CD14-positive monocyte (primary cell): Measurements from ENCODE around the gene SPON1. TPM values are rescaled to one million over a fixed set of nuclear protein-coding genes. Genes with fewer than 3 reads are reported as not detected.

ENCODE experiments used
- DNase-seq, 3 donors: peaks; one replicate each; pipeline ENCODE4 v3.0.0-alpha.2; 2011 to 2022
- H2AFZ ChIP-seq: 2 replicates; pipeline ENCODE4 v1.6.0; 2012; ENCODE audit warnings: mild to moderate bottlenecking, low read depth, low read length, inconsistent platforms; ENCODE audit not compliant: insufficient read depth, poor library complexity, severe bottlenecking
- H3K27ac ChIP-seq, 2 donors: 1 replicate in 1 of 2; 2 replicates in 1 of 2; pipeline ENCODE4 v1.5.1; 2012 to 2013; ENCODE audit warnings: low read length in 2 of 2, control low read depth in 1 of 2, inconsistent platforms in 1 of 2, low read depth in 1 of 2, mild to moderate bottlenecking in 1 of 2
- H3K27me3 ChIP-seq, 2 donors: one replicate each; pipeline versions ENCODE4 v1.6.0 to v1.6.1; 2011 to 2013; ENCODE audit warnings: low read length in 2 of 2; ENCODE audit not compliant: control insufficient read depth in 2 of 2, insufficient read depth in 2 of 2
- H3K36me3 ChIP-seq, 2 donors: replicated peaks in 1 of 2; 1 replicate in 1 of 2; 2 replicates in 1 of 2; pipeline versions ENCODE4 v1.5.1 to v1.6.1; 2012 to 2013; ENCODE audit warnings: low read length in 2 of 2, control low read depth in 1 of 2, inconsistent platforms in 1 of 2, mild to moderate bottlenecking in 1 of 2; ENCODE audit not compliant: insufficient read depth in 2 of 2, control insufficient read depth in 1 of 2
- H3K4me1 ChIP-seq, 2 donors: 1 replicate in 1 of 2; 2 replicates in 1 of 2; pipeline versions ENCODE4 v1.5.1 to v1.6.1; 2012 to 2013; ENCODE audit warnings: low read length in 2 of 2, control low read depth in 1 of 2, inconsistent platforms in 1 of 2, mild to moderate bottlenecking in 1 of 2, moderate library complexity in 1 of 2; ENCODE audit not compliant: insufficient read depth in 2 of 2, control insufficient read depth in 1 of 2
- H3K4me2 ChIP-seq: replicated peaks from 2 replicates; pipeline ENCODE3; 2012; ENCODE audit warnings: low read length, moderate library complexity, mild to moderate bottlenecking; ENCODE audit not compliant: poor library complexity, severe bottlenecking; ENCODE audit errors: extremely low read depth
- H3K4me3 ChIP-seq, 3 experiments: fragments of 200-600 bp in 1 of 3; sonication (generic) in 1 of 3; replicated peaks in 1 of 3; 1 replicate in 2 of 3; 2 replicates in 1 of 3; pipeline ENCODE4 v1.5.1; 2011 to 2013; ENCODE audit warnings: low read length in 3 of 3, mild to moderate bottlenecking in 3 of 3, control low read depth in 2 of 3, low read depth in 2 of 3, inconsistent platforms in 1 of 3, moderate library complexity in 1 of 3
- H3K79me2 ChIP-seq: 2 replicates; pipeline ENCODE4 v1.6.0; 2012; ENCODE audit warnings: mild to moderate bottlenecking, control low read depth, inconsistent platforms, low read length, moderate library complexity; ENCODE audit not compliant: insufficient read depth
- H3K9ac ChIP-seq: 2 replicates; pipeline ENCODE4 v1.6.0; 2017; ENCODE audit warnings: low read length, mild to moderate bottlenecking; ENCODE audit not compliant: insufficient read depth, poor library complexity, severe bottlenecking
- H3K9me3 ChIP-seq, 2 donors: replicated peaks in 1 of 2; 1 replicate in 1 of 2; 2 replicates in 1 of 2; pipeline versions ENCODE4 v1.5.1 to v1.6.1; 2012 to 2013; ENCODE audit warnings: low read length in 2 of 2, control low read depth in 1 of 2; ENCODE audit not compliant: control insufficient read depth in 1 of 2, insufficient read depth in 1 of 2
- H4K20me1 ChIP-seq: 2 replicates; pipeline ENCODE4 v1.6.0; 2012; ENCODE audit warnings: mild to moderate bottlenecking, low read length, control low read depth, moderate library complexity; ENCODE audit not compliant: insufficient read depth
- H3K27ac Mint-ChIP-seq, 7 donors: one replicate each; pipeline ENCODE4 v1.8.0; 2020; ENCODE audit warnings: mild to moderate bottlenecking in 7 of 7, mixed read lengths in 7 of 7, moderate library complexity in 6 of 7, inconsistent platforms in 2 of 7
- H3K27me3 Mint-ChIP-seq, 3 donors: one replicate each; pipeline ENCODE4 v1.8.0; 2021 to 2022; ENCODE audit warnings: low read depth in 3 of 3, mild to moderate bottlenecking in 3 of 3, mixed read lengths in 3 of 3, moderate library complexity in 3 of 3, inconsistent platforms in 1 of 3
- H3K36me3 Mint-ChIP-seq, 2 donors: one replicate each; pipeline ENCODE4 v1.8.0; 2020; ENCODE audit warnings: mixed read lengths in 2 of 2, inconsistent platforms in 1 of 2, mild to moderate bottlenecking in 1 of 2
- H3K4me1 Mint-ChIP-seq: one replicate; pipeline ENCODE4 v1.8.0; 2020; ENCODE audit warnings: mild to moderate bottlenecking, mixed read lengths
- H3K4me3 Mint-ChIP-seq, 2 donors: one replicate each; pipeline ENCODE4 v1.8.0; 2020; ENCODE audit warnings: mild to moderate bottlenecking in 2 of 2, mixed read lengths in 2 of 2, moderate library complexity in 1 of 2
- H3K9me3 Mint-ChIP-seq, 7 donors: one replicate each; pipeline ENCODE4 v1.8.0; 2020 to 2022; ENCODE audit warnings: mixed read lengths in 7 of 7, mild to moderate bottlenecking in 6 of 7, moderate library complexity in 6 of 7, inconsistent platforms in 2 of 7
- WGBS: methylation state at CpG from one replicate; pipeline ENCODE4 v1.1.5; 2013; ENCODE audit warnings: missing lambda C conversion rate; ENCODE audit not compliant: insufficient coverage; 5-methylcytosine and 5-hydroxymethylcytosine counted together
- intact Hi-C, 2 donors: fragments of 100-400 bp; cut with micrococcal nuclease; formaldehyde crosslinking; loops; one replicate each; pipeline versions ENCODE4 v1.15.0 to v1.15.1; 2023
- polyA plus RNA-seq, 3 donors: library from polyadenylated mRNA; depleted of rRNA in 1 of 3; unstranded in 2 of 3; stranded (reverse) in 1 of 3; fragments of 300-500 nt in 2 of 3; fragments of >200 nt in 1 of 3; fragmentation: Illumina TruSeq in 2 of 3; gene quantifications; 1 replicate in 2 of 3; 2 replicates in 1 of 3; pipeline ENCODE4 v1.2.3, GENCODE V29; 2012 to 2021
- TF ChIP-seq, protein P1 (sequence below): fragments of 200-600 bp; IDR thresholded peaks from one replicate; pipeline ENCODE4 v1.8.0; 2022; ENCODE audit warnings: antibody characterized with exemption, mild to moderate bottlenecking

The SPON1 gene
- polyA plus RNA-seq, 3 donors: not detected

DNA sequence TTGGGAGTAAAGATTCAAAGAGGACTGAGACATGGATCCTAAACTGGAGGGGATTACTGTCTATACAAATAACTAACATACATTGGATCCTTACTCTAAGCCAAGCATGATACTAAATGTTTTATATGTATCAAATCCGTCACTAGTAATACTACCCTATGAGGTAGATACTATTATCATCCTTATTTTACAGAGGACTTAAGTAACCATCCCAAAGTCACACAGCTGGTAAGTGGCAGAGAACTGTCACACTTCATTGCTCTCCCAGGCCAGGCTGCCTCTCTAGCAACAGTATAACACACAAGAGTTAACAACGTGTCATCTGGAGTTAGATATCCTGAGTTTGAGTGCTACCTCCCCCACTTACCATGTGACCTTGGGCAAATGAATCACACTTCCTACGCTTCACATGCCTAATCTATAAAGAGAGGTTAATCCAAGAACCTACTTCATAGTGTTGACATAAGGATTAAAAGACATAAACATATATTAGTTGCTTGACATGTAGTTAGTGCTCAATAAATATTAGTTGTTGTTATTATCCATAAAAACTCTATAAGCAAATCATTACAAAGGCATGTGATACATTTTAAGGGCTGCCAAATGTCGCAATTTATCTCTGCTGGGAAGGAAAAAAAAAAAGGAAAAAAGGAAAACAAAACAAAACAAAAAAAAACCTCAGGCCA, 33.8 kb upstream of the SPON1 start:
- H4K20me1 ChIP-seq: no peaks in the 10 kb centered on the region
- WGBS: no CpG with 5 or more reads among the region's 4 CpGs
- H3K79me2 ChIP-seq: no peaks in the 10 kb centered on the region
- no peaks in the 10 kb centered on the region for H3K9me3 ChIP-seq
- H3K4me1 Mint-ChIP-seq: peaks cover 8% of the 10 kb centered on the region
- no peak overlapping the region for H3K27ac ChIP-seq
- no peak overlapping the region for H3K4me2 ChIP-seq
- no peak for DNase-seq
- H3K27me3 ChIP-seq: no peaks in the 10 kb centered on the region
- H3K9me3 Mint-ChIP-seq: no peaks in the 10 kb centered on the region
- no peak overlapping the region for H3K27ac Mint-ChIP-seq
- no peaks in the 10 kb centered on the region for H3K4me1 ChIP-seq
- no peak overlapping the region for H3K4me3 ChIP-seq
- no peak overlapping the region for H2AFZ ChIP-seq
- intact Hi-C loops: no loop called here
- H3K9ac ChIP-seq: no peak overlapping the region
- H3K36me3 ChIP-seq: no peaks in the 10 kb centered on the region
- no peaks in the 10 kb centered on the region for H3K27me3 Mint-ChIP-seq
- TF ChIP-seq, protein P1, sequence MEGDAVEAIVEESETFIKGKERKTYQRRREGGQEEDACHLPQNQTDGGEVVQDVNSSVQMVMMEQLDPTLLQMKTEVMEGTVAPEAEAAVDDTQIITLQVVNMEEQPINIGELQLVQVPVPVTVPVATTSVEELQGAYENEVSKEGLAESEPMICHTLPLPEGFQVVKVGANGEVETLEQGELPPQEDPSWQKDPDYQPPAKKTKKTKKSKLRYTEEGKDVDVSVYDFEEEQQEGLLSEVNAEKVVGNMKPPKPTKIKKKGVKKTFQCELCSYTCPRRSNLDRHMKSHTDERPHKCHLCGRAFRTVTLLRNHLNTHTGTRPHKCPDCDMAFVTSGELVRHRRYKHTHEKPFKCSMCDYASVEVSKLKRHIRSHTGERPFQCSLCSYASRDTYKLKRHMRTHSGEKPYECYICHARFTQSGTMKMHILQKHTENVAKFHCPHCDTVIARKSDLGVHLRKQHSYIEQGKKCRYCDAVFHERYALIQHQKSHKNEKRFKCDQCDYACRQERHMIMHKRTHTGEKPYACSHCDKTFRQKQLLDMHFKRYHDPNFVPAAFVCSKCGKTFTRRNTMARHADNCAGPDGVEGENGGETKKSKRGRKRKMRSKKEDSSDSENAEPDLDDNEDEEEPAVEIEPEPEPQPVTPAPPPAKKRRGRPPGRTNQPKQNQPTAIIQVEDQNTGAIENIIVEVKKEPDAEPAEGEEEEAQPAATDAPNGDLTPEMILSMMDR: no peak
- H3K4me3 Mint-ChIP-seq: no peak overlapping the region
- H3K36me3 Mint-ChIP-seq: no peaks in the 10 kb centered on the region

DNA sequence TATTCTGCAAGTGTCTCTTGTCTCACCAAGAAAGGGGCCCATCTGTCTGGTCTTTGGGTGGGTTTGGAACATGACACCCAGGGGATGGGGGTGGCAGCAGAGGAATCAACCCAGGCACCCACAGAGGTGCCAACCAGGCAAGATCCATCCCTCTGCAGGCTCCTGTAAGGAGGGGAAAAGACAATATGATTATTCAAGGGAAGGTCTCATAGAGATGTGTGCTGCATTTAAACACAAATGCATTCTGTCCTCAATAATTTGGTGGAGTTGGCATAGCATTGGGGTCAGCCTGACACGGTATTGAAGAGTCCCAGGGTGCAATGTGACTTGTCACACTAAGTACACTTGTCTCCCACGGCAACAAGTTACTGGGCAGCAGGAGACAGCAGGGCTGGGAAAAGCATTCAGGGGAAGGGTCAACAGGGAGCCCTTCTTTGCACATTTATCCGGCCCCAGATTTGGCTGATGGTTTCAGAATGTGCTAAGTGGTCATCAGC, 33.1 kb upstream of the SPON1 start:
- Histone ChIP-seq H3K9me3 (no peaks in the 10 kb centered on the region), H3K4me2 (no peak overlapping the region), H3K4me3 (no peak overlapping the region), H3K27me3 (no peaks in the 10 kb centered on the region), H4K20me1 (no peaks in the 10 kb centered on the region), H3K79me2 (no peaks in the 10 kb centered on the region), H3K9ac (no peak overlapping the region), H2AFZ (no peak overlapping the region), H3K36me3 (no peaks in the 10 kb centered on the region), H3K4me1 (no peaks in the 10 kb centered on the region), H3K27ac (no peak overlapping the region)
- no peak for DNase-seq
- Mint-ChIP-seq H3K4me1 (peaks cover 7% of the 10 kb centered on the region), H3K4me3 (no peak overlapping the region), H3K27me3 (no peaks in the 10 kb centered on the region), H3K9me3 (peaks cover 0 to 4% (median 0%) of the 10 kb centered on the region in 7 donors), H3K27ac (no peak overlapping the region), H3K36me3 (no peaks in the 10 kb centered on the region)
- TF ChIP-seq, protein P1: no peak
- intact Hi-C loops: no loop called here
- 95% methylated on average over 3 of the region's 3 CpGs for WGBS
